Stimulated activated CD4-positive, alpha-beta T cell treated with anti-CD3 and anti-CD28 coated beads, Interleukin-1b, Interleukin-23, amount 100 ng/mL, for 4 hours (primary cell): ENCODE results near the gene LRRC7.
"Not testable (repeated sequence)": the region's sequence is repeated elsewhere in the genome, so short reads cannot be mapped to it uniquely, and the experiment has no call there.

Source experiments
- DNase-seq, 2 donors: peaks; one replicate each; pipeline ENCODE4 v3.0.0-alpha.2; 2020; ENCODE audit warnings: low read depth in 2 of 2

Gene LRRC7

DNA sequence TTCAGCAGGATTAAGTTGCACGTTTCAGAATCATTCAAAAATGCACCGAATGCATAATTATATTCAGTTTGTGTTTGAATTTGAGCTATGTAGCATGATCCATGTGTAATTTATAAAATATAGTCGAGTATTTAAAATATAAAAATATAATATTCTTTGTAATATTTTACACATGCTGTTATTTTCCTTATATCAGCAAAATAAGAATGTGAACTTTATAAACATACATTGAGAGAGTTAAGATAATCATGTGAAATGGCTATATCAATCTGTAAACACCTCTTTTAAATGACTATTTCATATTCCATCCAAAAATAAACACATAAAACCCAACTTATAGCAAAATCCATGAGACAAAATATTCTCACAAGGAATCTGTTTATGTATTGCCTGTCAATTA, 303.7 kb downstream of the LRRC7 start:
- no peak for DNase-seq

DNA sequence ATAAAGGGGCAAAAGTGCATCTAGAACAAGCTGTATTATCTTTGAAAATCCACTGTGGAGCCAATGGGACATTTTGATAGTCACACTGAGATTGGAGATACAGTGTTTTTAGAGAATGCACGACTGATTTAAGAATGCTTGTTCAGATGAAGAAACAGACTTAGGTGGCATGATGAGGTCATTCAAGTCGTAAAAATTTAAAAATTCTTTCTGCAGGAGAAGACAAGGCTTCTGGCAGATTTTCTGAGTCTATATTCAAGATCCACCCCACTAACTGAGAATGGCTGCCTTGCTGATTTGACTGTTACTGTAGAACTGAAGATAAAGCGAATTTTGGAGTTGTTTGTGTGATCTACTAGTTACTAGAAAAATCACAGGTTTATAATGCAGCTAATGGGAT, 310.6 kb downstream of the LRRC7 start:
- no peak for DNase-seq

DNA sequence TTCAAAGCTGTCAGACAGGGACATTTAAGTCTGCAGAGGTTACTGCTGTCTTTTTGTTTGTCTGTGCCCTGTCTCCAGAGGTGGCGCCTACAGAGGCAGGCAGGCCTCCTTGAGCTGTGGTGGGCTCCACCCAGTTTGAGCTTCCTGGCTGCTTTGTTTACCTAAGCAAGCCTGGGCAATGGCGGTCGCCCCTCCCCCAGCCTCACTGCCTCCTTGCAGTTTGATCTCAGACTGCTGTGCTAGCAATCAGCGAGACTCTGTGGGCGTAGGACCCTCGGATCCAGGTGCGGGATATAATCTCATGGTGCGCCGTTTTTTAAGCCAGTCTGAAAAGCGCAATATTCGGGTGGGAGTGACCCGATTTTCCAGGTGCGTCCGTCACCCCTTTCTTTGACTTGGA, 320.3 kb downstream of the LRRC7 start:
- not testable (repeated sequence) for DNase-seq

DNA sequence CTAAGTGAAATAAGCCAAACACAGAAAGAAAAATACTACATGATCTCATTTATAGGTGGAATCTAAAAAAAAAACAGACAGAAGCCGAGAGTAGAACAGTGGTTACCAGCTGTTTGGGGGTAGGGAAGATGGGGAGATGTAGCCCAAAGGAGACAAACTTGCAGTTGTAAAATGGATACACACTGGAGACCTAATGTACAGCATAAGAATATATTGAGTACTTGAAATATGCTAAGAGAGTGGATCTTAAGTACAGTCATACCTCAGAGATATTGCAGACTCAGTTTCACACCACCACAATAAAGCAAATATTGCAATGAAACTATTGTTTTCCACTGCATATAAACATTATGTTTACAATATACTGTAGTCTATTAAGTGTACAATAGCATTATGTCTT, 320.9 kb downstream of the LRRC7 start:
- no peak for DNase-seq

DNA sequence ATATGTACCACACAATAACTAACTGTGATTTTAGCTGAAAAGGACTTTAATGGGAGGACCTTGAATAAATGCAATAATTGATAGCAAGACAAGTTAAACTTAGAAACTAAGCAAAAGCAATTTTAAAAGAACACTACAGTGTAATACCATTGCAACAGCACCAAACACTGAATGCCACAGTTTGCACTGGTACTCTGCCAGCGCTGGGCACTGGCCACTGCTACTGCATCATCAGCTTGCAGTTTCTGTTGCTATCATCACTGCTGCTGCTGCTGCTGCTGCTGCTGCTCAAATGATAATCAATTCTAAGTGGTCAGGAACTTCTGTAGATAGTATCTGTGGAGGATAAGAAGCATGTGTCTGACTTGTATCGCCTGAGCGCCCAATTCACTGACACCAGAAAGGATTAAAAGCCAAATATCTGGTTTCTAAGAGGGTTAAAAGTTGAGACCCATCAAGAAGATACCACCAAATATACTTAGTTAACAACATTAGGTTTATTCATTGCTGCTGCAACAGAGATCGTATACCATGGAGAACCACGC, 330.8 kb downstream of the LRRC7 start:
- no peak for DNase-seq

DNA sequence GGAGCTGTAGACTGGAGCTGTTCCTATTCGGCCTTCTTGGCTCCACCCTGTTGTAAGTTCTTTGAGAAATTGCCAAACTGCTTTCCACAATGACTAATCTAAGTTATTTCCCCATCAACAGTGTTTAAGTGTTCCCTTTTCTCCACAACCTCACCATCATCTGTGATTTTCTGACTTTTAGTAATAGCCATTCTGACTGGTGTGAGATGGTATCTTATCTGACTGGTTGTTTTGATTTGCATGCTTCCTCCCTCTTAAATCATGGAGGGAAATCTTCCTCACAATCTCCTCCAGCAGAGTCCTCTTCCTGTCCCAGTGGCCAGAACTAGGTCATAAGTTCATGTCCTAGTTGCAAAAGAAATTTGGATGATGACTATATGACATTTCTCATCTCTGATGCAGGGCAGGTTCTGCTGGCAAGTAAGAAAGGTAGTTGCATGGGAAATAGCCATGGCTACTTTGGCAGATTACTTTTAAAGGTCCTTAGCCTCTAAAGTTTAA, 343.6 kb downstream of the LRRC7 start:
- DNase-seq: no peak

DNA sequence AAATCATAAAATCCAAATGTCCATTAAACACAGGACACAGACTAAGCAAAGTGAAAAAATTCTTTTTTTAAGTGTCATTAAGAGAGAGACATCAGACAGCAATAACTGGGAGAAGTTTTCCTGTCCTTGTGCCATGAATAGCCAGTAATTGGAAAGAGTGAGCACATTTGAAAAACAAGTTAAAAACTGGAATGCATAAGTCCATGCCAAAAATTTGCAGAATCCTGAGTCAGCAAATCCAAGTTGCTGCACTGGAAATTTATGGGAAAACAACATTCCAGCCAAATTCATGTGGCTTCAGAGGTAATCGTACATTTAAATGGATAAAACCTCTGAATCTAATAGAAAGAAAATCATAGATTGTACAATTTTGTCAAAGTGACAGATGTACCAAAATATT, 346.3 kb downstream of the LRRC7 start:
- DNase-seq: no peak

DNA sequence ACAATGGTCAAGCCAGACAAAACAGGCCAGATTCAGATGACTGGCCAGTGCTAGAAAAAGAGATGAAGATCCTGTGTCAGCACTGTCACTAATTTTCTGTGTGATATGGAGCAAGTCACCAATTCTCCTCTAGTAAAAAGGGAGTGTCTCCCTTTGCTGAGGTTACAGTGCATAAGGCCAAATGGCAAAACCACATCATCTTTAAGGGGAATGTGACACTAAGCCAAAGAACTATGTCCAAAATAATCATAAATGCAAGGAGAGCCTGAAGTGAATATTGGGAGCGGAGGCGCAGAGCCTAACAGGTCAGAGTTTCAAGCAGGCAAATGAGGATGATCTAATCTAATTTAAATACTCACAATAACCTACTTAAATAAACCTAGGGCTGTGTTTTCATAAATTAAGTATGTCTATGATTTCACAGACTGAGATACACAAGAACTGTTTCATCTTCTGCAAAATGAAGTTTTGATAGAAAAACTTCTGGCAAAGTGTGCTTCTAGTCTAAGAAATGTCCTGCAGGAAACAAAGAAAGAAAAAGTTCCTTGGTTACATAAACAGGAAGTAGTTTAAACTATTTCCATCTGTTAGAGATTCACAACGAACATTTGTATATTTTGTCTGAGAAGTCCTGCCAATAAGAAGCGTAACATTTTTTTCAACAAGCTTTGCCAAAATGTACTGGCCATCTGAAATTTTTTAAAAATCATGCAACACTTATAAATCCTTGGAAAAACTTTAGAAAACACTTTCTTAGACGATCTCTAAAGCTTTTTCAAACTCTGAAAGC, 347.4 kb downstream of the LRRC7 start:
- no peak for DNase-seq

DNA sequence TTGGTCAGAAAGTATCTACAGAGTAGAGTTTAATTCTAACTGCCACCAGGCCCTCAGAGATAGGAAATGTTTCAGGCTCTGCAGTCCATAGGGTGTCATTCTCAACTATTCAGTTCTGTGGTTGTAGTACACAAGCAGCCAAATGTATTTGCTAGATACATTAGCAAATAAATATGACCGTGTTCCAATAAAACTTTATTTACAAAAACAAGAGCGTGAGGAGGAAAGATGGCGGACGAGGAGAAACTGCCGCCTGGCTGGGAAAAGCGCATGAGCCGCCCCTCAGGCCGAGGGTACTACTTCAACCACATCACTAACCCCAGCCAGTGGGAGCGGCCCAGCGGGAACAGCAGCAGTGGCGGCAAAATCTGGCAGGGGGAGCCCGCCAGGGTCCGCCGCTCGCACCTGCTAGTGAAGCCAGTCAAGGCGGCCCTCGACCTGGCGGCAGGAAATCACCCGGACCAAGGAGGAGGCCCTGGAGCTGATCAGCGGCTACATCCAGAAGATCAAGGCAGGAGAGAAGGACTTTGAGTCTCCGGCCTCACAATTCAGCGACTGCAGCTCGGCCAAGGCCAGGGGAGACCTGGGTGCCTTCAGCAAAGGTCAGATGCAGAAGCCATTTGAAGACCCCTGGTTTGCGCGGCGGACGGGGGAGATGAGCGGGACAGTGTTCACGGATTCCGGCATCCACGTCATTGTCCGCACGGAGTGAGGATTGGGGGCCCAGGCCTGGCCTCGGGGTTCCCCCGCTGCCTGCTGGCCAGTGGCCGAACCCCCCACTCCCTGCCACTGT, 351.6 kb downstream of the LRRC7 start:
- no peak for DNase-seq

DNA sequence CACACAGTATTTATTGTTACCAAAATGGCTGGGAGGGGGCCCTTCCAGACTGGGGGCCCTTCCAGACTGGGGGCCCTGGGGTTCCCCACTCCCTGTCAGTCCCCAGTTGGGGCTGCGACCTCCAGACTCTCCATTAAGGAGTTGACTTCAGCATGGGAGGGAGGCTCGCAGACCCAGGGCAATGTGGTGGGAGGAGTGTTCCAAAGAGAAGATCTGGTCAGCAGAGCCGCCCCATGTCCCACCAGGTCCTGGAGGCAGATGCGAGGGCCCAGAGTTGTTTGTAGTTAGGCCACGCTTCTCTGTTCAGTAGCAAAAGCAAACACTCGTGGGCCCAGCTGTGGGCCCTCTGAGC, 352.2 kb downstream of the LRRC7 start:
- DNase-seq: no peak

DNA sequence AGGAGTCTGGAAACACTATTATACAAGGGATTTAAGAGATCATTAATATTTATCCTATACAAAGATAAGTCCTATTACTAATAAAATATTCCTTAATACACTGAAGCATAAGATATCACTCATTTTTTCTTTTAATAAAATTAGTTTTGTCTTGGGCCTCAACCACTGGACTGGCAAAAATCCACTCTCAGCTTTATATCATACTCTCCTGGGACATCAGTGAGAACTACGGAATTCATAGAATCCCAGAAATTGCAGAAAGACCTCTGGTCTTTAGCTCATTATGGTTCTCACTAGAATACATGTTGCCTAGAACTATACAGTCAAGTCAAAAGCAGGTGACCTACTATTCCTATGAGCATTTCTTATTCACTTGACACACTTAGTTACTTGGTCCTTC, 352.7 kb downstream of the LRRC7 start:
- DNase-seq: no peak

DNA sequence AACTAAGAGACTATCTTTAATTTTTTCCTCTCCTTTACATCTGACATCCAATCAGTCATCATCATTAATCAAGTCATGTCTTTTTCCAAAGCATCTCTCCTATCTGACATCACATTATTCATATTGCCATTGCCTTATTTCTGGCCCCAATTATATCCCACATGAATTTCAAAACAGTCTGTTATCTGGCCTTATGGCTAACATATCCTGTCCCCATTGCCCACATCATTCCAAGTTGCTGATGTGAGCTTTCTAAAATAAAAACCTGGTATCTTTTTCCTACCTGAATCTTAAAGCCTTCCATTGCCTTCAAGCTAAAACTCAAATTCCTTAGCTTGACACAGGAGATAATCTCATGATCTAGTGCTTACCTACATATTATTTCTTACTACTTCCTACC, 353.8 kb downstream of the LRRC7 start:
- no peak for DNase-seq

DNA sequence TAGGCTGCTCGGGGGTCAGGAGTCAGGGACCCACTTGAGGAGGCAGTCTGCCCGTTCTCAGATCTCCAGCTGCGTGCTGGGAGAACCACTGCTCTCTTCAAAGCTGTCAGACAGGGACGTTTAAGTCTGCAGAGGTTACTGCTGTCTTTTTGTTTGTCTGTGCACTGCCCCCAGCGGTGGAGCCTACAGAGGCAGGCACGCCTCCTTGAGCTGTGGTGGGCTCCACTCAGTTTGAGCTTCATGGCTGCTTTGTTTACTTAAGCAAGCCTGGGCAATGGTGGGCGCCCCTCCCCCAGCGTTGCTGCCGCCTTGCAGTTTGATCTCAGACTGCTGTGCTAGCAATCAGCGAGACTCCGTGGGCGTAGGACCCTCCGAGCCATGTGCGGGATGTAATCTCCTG, 360.5 kb downstream of the LRRC7 start:
- DNase-seq: not testable (repeated sequence)

DNA sequence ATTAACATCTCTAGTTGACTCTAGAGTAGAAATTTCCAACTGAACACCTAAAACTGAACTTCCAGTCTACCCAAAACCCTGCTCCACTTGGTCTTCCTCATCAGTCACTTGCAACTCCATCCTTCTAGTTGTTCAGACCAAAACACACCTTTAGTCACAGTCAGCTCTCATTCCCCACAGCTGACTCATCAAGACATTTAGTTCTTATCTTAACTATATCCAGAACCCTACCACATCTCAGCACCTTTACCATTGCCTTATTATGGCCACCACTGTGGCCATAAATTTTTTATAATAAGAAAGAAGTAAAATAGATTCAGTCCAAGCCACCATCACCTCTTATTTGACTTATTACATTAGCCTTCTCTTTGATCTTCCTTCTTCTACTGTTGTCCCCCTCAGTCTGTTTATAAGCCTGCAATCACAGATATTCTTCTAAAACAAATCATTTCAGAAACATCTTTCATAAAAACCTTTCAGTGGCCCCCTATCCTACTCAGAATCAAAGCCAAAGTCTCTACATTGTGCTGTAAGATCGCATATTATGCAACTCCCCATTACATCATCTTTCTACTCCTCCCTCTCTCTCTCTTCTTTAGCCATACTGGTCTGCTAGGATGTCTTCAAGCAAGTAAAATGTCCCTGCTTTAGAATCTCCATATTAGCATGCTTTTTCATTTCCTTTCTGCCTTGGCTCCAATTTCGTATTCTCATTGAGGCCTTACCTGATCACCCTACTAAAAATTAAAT, 361.8 kb downstream of the LRRC7 start:
- DNase-seq: no peak

DNA sequence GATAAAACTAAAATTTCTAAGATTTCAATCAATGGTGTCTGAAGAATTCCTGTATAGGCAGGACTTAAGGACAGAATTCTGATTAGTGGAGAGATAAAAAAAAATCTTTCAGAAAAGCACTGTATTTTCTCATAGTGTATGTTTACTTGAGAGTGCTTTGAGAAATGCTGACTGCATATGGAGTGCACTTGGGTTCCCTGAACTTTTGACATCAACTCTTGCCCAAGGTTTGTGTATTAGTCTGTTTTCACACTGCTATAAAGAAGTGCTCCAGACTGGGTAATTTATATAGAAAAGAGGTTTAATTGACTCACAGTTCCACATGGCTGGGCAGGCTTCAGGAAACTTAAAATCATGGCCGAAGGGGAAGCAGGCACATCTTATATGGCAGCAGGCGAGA, 362.7 kb downstream of the LRRC7 start:
- DNase-seq: no peak

DNA sequence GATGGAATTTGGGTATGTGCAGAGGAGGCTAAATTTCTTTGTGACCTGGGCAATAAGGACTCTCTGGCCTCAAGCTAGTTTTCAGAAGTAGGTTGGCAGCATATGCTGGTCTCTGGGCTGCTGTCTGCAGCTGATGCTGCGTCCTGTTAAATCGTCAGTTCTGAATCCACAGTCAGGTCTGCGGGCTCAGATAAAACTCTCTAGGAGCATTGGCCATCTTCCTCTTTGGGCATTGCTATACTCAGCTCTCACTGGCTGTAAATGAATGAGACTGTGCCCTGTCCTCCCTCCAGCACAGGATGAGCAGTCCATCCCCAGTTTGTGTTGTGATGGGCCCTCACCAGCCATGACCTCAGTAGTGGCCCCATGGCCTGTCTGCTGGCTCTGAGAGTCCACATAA, 365.0 kb downstream of the LRRC7 start:
- DNase-seq: no peak

DNA sequence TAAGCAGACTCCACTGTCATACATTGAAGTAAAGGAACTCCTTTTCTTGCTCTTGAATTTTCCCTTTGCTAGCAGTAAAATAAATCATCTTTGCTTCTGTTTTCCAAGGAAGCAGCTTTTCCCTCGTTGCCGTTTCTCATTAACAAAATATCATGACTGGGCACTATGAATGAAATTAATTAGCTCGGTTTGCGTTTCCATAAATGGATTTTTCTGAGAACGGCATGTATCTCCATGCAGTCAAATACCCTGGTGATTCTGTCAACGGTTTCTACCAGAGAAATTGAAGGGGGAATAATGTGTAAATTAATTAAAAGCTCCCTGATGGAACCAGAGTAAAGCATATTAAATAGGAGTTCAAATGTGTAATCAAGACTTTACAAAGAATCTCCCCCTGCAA, 372.5 kb downstream of the LRRC7 start:
- no peak for DNase-seq

DNA sequence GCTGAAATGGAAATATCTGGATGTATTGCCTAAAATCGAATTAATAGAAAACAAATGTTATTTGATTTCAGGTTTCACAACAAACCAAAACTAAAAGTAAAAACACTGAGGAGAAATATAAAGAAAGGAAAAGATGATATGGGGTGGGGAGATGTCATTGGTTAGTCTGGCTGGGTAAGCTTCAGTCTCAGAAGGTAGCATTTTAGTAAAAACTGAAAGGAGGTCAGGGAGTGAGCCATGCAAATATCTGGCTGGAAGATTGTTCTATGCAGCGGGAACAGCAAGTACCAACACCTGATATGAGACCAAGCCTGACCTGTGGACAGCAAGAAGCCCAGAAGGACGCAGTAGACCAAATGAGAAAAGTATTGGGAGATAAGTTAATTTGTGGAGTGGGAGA, 373.1 kb downstream of the LRRC7 start:
- no peak for DNase-seq

DNA sequence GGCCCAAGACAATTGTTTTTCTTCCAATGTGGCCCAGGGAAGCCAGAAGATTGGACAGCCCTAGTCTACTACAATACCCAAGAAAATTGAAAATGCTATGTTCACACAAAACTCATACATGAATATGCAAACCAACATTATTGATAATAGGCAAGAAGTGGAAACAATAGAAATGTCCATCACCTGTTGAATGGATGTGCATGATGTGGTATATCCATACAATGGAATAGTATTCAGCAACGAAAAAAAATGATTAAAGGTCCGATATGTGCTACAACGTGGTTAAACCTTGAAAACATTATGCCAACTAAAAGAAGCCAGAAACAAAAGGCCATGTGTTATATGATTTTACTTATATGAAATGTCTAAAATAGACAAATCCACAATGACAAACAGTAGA, 375.3 kb downstream of the LRRC7 start:
- no peak for DNase-seq

DNA sequence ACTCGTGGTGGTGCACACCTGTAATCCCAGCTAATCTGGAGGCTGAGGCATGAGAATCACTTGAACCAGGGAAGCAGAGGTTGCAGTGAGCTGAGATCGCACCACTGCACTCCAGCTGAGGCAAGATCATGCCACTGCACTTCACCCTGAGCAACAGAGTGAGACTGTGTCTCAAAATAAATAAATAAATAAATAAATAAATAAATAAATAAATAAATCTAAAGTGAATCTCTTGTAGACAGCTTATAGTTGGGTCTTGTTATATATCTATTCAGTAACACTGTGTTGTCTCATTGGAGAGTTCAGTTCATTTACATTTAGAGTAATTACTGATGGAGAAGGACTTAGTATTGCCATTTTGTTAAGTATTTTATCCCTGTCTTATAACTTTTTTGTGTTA, 379.2 kb downstream of the LRRC7 start:
- DNase-seq: no peak

DNA sequence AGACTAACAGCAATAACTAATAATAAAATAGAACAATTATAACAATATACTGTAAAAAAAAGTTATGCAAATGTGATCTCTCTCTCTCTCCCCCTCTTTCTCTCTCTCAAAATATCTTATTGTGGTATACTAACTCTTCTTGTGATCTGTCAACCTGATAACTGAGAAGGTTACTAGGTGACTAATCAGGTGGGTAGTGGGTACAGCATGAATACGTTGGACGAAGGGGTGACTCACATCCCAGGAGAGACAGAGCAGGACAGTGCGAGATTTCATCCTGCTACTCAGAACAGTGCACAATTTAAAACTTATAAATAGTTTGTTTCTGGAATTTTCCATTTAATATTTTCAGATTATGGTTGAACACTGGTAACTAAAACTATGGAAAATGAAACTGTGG, 380.1 kb downstream of the LRRC7 start:
- DNase-seq: no peak

DNA sequence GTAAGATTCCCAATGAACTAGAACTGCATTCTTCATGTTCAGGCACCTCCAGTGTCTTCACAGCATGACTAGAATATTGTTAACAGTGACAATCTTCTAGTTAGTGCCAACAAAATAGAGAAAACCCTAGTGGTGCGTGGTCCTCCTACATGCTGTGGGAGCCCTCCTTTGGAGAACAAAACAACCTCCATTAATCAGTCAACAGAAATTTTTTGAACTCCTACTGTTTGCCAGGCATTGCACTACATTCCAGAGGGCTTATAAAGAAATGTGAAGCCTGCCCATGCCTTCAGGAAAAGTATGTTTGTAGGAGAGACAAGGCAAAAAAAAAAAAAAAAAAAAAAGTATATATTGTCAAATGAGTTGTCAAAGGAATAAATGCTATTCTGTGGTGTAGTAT, 385.0 kb downstream of the LRRC7 start:
- DNase-seq: no peak
